MCF 10A (cell line): Measurements from ENCODE around the gene AGGF1. TPM values are rescaled to one million over a fixed set of nuclear protein-coding genes. Genes with fewer than 3 reads are reported as not detected.
A peak's percentile ranks its signal among the peaks of the same experiment; 100 is the strongest.

Source experiments
- BruUV-seq: library from RNA; stranded (reverse); fragments of 400-500 nt; replicated peaks from 2 replicates; lab custom pipeline; 2021; lab: Mats Ljungman, UMichigan
- CTCF ChIA-PET: fragments of 300-600 bp; sonication (Branson Sonifier 250); formaldehyde crosslinking; extraction: SDS; loops from one replicate; lab custom pipeline; 2021; ENCODE audit warnings: antibody characterized with exemption, inconsistent platforms; lab: Yijun Ruan, JAX
- POLR2A ChIA-PET: fragments of 300-600, 350-650 bp; sonication (Branson Sonifier 250); formaldehyde crosslinking; extraction: SDS; loops from one replicate; lab custom pipeline; 2020; ENCODE audit warnings: antibody characterized with exemption, inconsistent platforms; lab: Yijun Ruan, JAX
- DNase-seq: peaks from one replicate; pipeline ENCODE4 v3.0.0-alpha.2; 2018; ENCODE audit not compliant: unreplicated experiment
- H3K27ac Mint-ChIP-seq: one replicate; pipeline ENCODE4 v1.8.0; 2022; ENCODE audit warnings: mild to moderate bottlenecking, low read depth, mixed read lengths; ENCODE audit not compliant: unreplicated experiment
- H3K27me3 Mint-ChIP-seq: one replicate; pipeline ENCODE4 v1.8.0; 2022; ENCODE audit warnings: mixed read lengths; ENCODE audit not compliant: insufficient read depth, unreplicated experiment
- H3K36me3 Mint-ChIP-seq: one replicate; pipeline ENCODE4 v1.8.0; 2022; ENCODE audit warnings: mild to moderate bottlenecking, moderate library complexity, mixed read lengths; ENCODE audit not compliant: insufficient read depth, unreplicated experiment
- H3K4me1 Mint-ChIP-seq: one replicate; pipeline ENCODE4 v1.8.0; 2022; ENCODE audit warnings: mixed read lengths; ENCODE audit not compliant: insufficient read depth, unreplicated experiment
- H3K4me3 Mint-ChIP-seq: one replicate; pipeline ENCODE4 v1.8.0; 2022; ENCODE audit warnings: mild to moderate bottlenecking, moderate library complexity, mixed read lengths; ENCODE audit not compliant: unreplicated experiment
- H3K9me3 Mint-ChIP-seq: one replicate; pipeline ENCODE4 v1.8.0; 2022; ENCODE audit warnings: mixed read lengths; ENCODE audit not compliant: unreplicated experiment
- CTCF ChIP-seq: fragments of 200-600 bp; IDR thresholded peaks from one replicate; pipeline ENCODE4 v1.8.0; 2022; ENCODE audit warnings: antibody characterized with exemption, mild to moderate bottlenecking; ENCODE audit not compliant: unreplicated experiment
- intact Hi-C: fragments of 100-400 bp; cut with micrococcal nuclease; formaldehyde crosslinking; loops from 2 replicates; pipeline ENCODE4 v1.14.1; 2022
- total RNA-seq: library from RNA; stranded (reverse); gene quantifications from 2 replicates; pipeline ENCODE4 v1.2.3, GENCODE V29; 2022

AGGF1 gene
- total RNA-seq, 1 experiment from 2014 or later: 19.5 TPM

GRCh38 chr5:77012601-77013000 lies 17.6 kb upstream of the AGGF1 start:
- BruUV-seq: no TSS peak
- ChIA-PET CTCF (interaction anchor here (0.6 to 2.2 kb wide), 4 partner anchors 142 to 197 kb away, joined by 3 to 14 read pairs (median 8); no protein-coding TSS in a partner anchor), POLR2A (interaction anchor here (1.5 kb wide), 1 partner anchor 12 kb away, joined by 3 read pairs; no protein-coding TSS in a partner anchor)
- Mint-ChIP-seq H3K4me1 (no peaks in the 10 kb centered on the region), H3K36me3 (no peaks in the 10 kb centered on the region), H3K9me3 (no peaks in the 10 kb centered on the region), H3K4me3 (no peak overlapping the region), H3K27me3 (no peaks in the 10 kb centered on the region), H3K27ac (no peak overlapping the region)
- DNase-seq: peak; percentile 63
- intact Hi-C loops: no loop called here
- no peak for TF ChIP-seq CTCF

- ChIA-PET CTCF (interaction anchor here (0.6 to 3.6 kb wide), 15 partner anchors 9 to 561 kb away, joined by 3 to 81 read pairs (median 3); no protein-coding TSS in a partner anchor), POLR2A (interaction anchor here (0.6 to 2.2 kb wide), 4 partner anchors 11 to 148 kb away, joined by 3 to 15 read pairs (median 4); no protein-coding TSS in a partner anchor)
- Mint-ChIP-seq H3K27ac (no peak overlapping the region), H3K36me3 (no peaks in the 10 kb centered on the region), H3K4me1 (no peaks in the 10 kb centered on the region), H3K27me3 (no peaks in the 10 kb centered on the region), H3K4me3 (no peak overlapping the region), H3K9me3 (no peaks in the 10 kb centered on the region)
- BruUV-seq: no TSS peak
- TF ChIP-seq CTCF: peak; percentile 40
- peak; percentile 49 for DNase-seq
- intact Hi-C loops: loop anchor here (1.0 kb wide), 2 partner anchors 148 to 415 kb away; no protein-coding TSS in a partner anchor
These were observed 14.2 kb upstream of the AGGF1 start for GRCh38 chr5:77015938-77016569.

- Mint-ChIP-seq H3K36me3 (no peaks in the 10 kb centered on the region), H3K4me1 (no peaks in the 10 kb centered on the region), H3K4me3 (no peak overlapping the region), H3K27ac (no peak overlapping the region), H3K27me3 (no peaks in the 10 kb centered on the region), H3K9me3 (no peaks in the 10 kb centered on the region)
- BruUV-seq: no TSS peak
- DNase-seq: no peak
- POLR2A ChIA-PET: interaction anchor here (0.5 to 2.2 kb wide), 6 partner anchors 8 to 227 kb away, joined by 3 to 15 read pairs (median 3); no protein-coding TSS in a partner anchor
- no peak for TF ChIP-seq CTCF
- intact Hi-C loops: loop anchor here (1.0 kb wide), 2 partner anchors 149 to 416 kb away; no protein-coding TSS in a partner anchor
- CTCF ChIA-PET: interaction anchor here (0.5 to 3.6 kb wide), 17 partner anchors 9 to 763 kb away, joined by 3 to 81 read pairs (median 3); no protein-coding TSS in a partner anchor
These were observed 13.2 kb upstream of the AGGF1 start for GRCh38 chr5:77016962-77017361.

- CTCF ChIA-PET: interaction anchor here (0.7 to 3.6 kb wide), 5 partner anchors 9 to 416 kb away, joined by 3 to 81 read pairs (median 17); no protein-coding TSS in a partner anchor
- Mint-ChIP-seq H3K36me3 (no peaks in the 10 kb centered on the region), H3K9me3 (peaks cover 5% of the 10 kb centered on the region), H3K27ac (no peak overlapping the region), H3K4me1 (peaks cover 3% of the 10 kb centered on the region), H3K4me3 (no peak overlapping the region), H3K27me3 (peaks cover 7% of the 10 kb centered on the region)
- POLR2A ChIA-PET: interaction anchor here (2.2 kb wide), 1 partner anchor 150 kb away, joined by 15 read pairs; no protein-coding TSS in a partner anchor
- no peak for TF ChIP-seq CTCF
- intact Hi-C loops: no loop called here
- DNase-seq: no peak
- BruUV-seq: no TSS peak
These were observed 12.5 kb upstream of the AGGF1 start for GRCh38 chr5:77017668-77018067.
